HCT116 (cell line): ENCODE data around the gene PTPRF. TPM values are rescaled to one million over a fixed set of nuclear protein-coding genes. Genes with fewer than 3 reads are reported as not detected.

ENCODE experiments used
- ATAC-seq: fragments of 200-7000 bp; cut with Tn5 transposase; 2 replicates; pipeline ENCODE4 v1.9.1; 2020; ENCODE audit warnings: mild to moderate bottlenecking, moderate library complexity
- BruUV-seq: library from RNA; stranded (reverse); fragments of 400-500 nt; replicated peaks from 2 replicates; lab custom pipeline; 2021; lab: Mats Ljungman, UMichigan
- CTCF ChIA-PET: fragments of 300-600 bp; sonication (Branson Sonifier 250); formaldehyde crosslinking; loops from one replicate; lab custom pipeline; 2021; ENCODE audit warnings: antibody characterized with exemption; lab: Charles Lee
- POLR2A ChIA-PET: fragments of 300-600, 350-600 bp; sonication (Branson Sonifier 250); formaldehyde crosslinking; loops from one replicate; lab custom pipeline; 2021; ENCODE audit warnings: antibody characterized with exemption; lab: Charles Lee
- RAD21 ChIA-PET, 2 experiments: fragments of 300-600 bp; sonication (Branson Sonifier 250); formaldehyde crosslinking; loops; one replicate each; lab custom pipeline; 2023; ENCODE audit warnings: low total read pairs in 2 of 2; ENCODE audit not compliant: uncharacterized antibody in 2 of 2, unreplicated experiment in 2 of 2, low non-redundant PET in 1 of 2; lab: Charles Lee
- DNase-seq: peaks from one replicate; pipeline ENCODE4 v3.0.0-alpha.2; 2010; ENCODE audit warnings: low read depth, low spot score
- H2AFZ ChIP-seq: fragments of 200-600 bp; shearing (Covaris generic), sonication (generic); 2 replicates; pipeline ENCODE4 v1.6.1; 2017; ENCODE audit warnings: low read depth, mixed run types, mixed read lengths, antibody characterized with exemption, low read length; ENCODE audit not compliant: poor library complexity, severe bottlenecking
- H3K27ac ChIP-seq: 2 replicates; pipeline ENCODE4 v1.5.1; 2012; ENCODE audit warnings: low read depth, low read length
- H3K27me3 ChIP-seq: fragments of 200-600 bp; sonication (generic); 2 replicates; pipeline ENCODE4 v1.6.1; 2016; ENCODE audit warnings: mixed run types, low read length, mixed read lengths; ENCODE audit not compliant: insufficient read depth
- H3K36me3 ChIP-seq, 2 experiments: fragments of 200-500 bp in 1 of 2; fragments of 200-600 bp in 1 of 2; sonication (Bioruptor generic) in 1 of 2; sonication (generic) in 1 of 2; 2 replicates each; pipeline versions ENCODE4 v1.5.1 to v1.6.1; 2014 to 2016; ENCODE audit warnings: low read length in 2 of 2, inconsistent platforms in 1 of 2, mixed read lengths in 1 of 2, mixed run types in 1 of 2; ENCODE audit not compliant: insufficient read depth in 2 of 2, control insufficient read depth in 1 of 2
- H3K4me1 ChIP-seq, 2 experiments: fragments of 200-600 bp in 1 of 2; sonication (generic) in 1 of 2; 2 replicates each; pipeline versions ENCODE4 v1.5.1 to v1.6.1; 2012 to 2017; ENCODE audit warnings: low read length in 2 of 2, inconsistent platforms in 1 of 2, mild to moderate bottlenecking in 1 of 2, mixed read lengths in 1 of 2, mixed run types in 1 of 2, moderate library complexity in 1 of 2; ENCODE audit not compliant: insufficient read depth in 2 of 2, control insufficient read depth in 1 of 2
- H3K4me2 ChIP-seq: fragments of 200-600 bp; sonication (generic); 2 replicates; pipeline ENCODE4 v1.6.1; 2017; ENCODE audit warnings: mixed run types, low read length, mixed read lengths
- H3K4me3 ChIP-seq, 2 experiments: fragments of 200-600 bp in 1 of 2; sonication (generic) in 1 of 2; replicated peaks in 1 of 2; 2 replicates each; pipeline ENCODE4 v1.5.1; 2011 to 2016; ENCODE audit warnings: low read length in 2 of 2, control low read depth in 1 of 2, low read depth in 1 of 2, mild to moderate bottlenecking in 1 of 2, mixed read lengths in 1 of 2, mixed run types in 1 of 2
- H3K79me2 ChIP-seq: fragments of 200-600 bp; sonication (generic); 2 replicates; pipeline ENCODE4 v1.6.1; 2017; ENCODE audit warnings: mild to moderate bottlenecking, mixed run types, low read length, moderate library complexity, mixed read lengths; ENCODE audit not compliant: insufficient read depth
- H3K9ac ChIP-seq: fragments of 200-600 bp; sonication (generic); 2 replicates; pipeline ENCODE4 v1.6.1; 2016; ENCODE audit warnings: low read length, mixed read lengths
- H3K9me2 ChIP-seq: fragments of 200-600 bp; sonication (generic), shearing (Covaris generic); 2 replicates; pipeline ENCODE4 v1.6.1; 2017; ENCODE audit warnings: mixed run types, mild to moderate bottlenecking, moderate library complexity; ENCODE audit not compliant: insufficient read depth
- H3K9me3 ChIP-seq, 2 experiments: fragments of 200-500 bp in 1 of 2; fragments of 200-600 bp in 1 of 2; sonication (Bioruptor generic) in 1 of 2; sonication (generic) in 1 of 2; 2 replicates each; pipeline ENCODE4 v1.6.1; 2014 to 2017; ENCODE audit warnings: low read length in 2 of 2, mixed read lengths in 2 of 2, inconsistent platforms in 1 of 2, low read depth in 1 of 2, mild to moderate bottlenecking in 1 of 2, mixed run types in 1 of 2, moderate library complexity in 1 of 2; ENCODE audit not compliant: control insufficient read depth in 1 of 2, insufficient read depth in 1 of 2
- H4K20me1 ChIP-seq: fragments of 200-600 bp; sonication (generic), shearing (Covaris generic); 2 replicates; pipeline ENCODE4 v1.6.1; 2017; ENCODE audit warnings: mixed run types, mild to moderate bottlenecking, moderate library complexity; ENCODE audit not compliant: insufficient read depth
- CBX3 ChIP-seq: IDR thresholded peaks from 2 replicates; pipeline ENCODE4 v1.6.1; 2012; ENCODE audit warnings: low read depth
- CEBPB ChIP-seq: IDR thresholded peaks from 2 replicates; pipeline ENCODE4 v1.6.1; 2012; ENCODE audit warnings: low read depth
- EGR1 ChIP-seq: IDR thresholded peaks from 2 replicates; pipeline ENCODE4 v1.6.1; 2012; ENCODE audit warnings: low read depth
- ELF1 ChIP-seq: IDR thresholded peaks from 2 replicates; pipeline ENCODE4 v1.6.1; 2012; ENCODE audit warnings: low read depth, borderline replicate concordance
- EZH2 ChIP-seq: fragments of 200-600 bp; sonication (generic); IDR thresholded peaks from 2 replicates; pipeline ENCODE4 v1.6.1; 2017; ENCODE audit warnings: antibody characterized with exemption, mixed run types
- EZH2phosphoT487 ChIP-seq: fragments of 200-600 bp; IDR thresholded peaks from 2 replicates; pipeline ENCODE4 v1.6.1; 2018; ENCODE audit warnings: antibody characterized with exemption, borderline replicate concordance
- FOSL1 ChIP-seq: IDR thresholded peaks from 2 replicates; pipeline ENCODE4 v1.6.1; 2012; ENCODE audit warnings: low read depth
- JUND ChIP-seq: IDR thresholded peaks from 2 replicates; pipeline ENCODE4 v1.6.1; 2012
- POLR2AphosphoS5 ChIP-seq: IDR thresholded peaks from 2 replicates; pipeline ENCODE4 v1.6.1; 2011; ENCODE audit warnings: mild to moderate bottlenecking, low read depth, low read length, moderate library complexity
- RAD21 ChIP-seq: IDR thresholded peaks from 2 replicates; pipeline ENCODE4 v1.6.1; 2012; ENCODE audit warnings: low read depth, mild to moderate bottlenecking
- SIN3A ChIP-seq: IDR thresholded peaks from 2 replicates; pipeline ENCODE4 v1.6.1; 2012; ENCODE audit warnings: low read depth
- SP1 ChIP-seq: IDR thresholded peaks from 2 replicates; pipeline ENCODE4 v1.6.1; 2012; ENCODE audit warnings: low read depth
- SRF ChIP-seq: IDR thresholded peaks from 2 replicates; pipeline ENCODE4 v1.6.1; 2012; ENCODE audit warnings: low read depth
- TCF7L2 ChIP-seq: IDR thresholded peaks from 2 replicates; pipeline ENCODE4 v1.7.0; 2011; ENCODE audit warnings: borderline replicate concordance, inconsistent platforms; ENCODE audit not compliant: insufficient read depth, insufficient read length; ENCODE audit errors: extremely low read depth
- ZFX ChIP-seq: fragments of 450-650 bp; IDR thresholded peaks from 2 replicates; pipeline ENCODE4 v1.6.1; 2017
- ZNF274 ChIP-seq: fragments of 200-500 bp; sonication (Bioruptor generic); IDR thresholded peaks from 2 replicates; pipeline ENCODE4 v1.6.1; 2014; ENCODE audit warnings: mild to moderate bottlenecking, low read depth, low read length, inconsistent platforms
- intact Hi-C: fragments of 100-400 bp; cut with micrococcal nuclease; formaldehyde crosslinking; loops from 2 replicates; pipeline ENCODE4 v1.10.0; 2022
- total RNA-seq: library from RNA; stranded (reverse); gene quantifications from one replicate; pipeline ENCODE4 v1.2.1, GENCODE V29; 2021; ENCODE audit not compliant: unreplicated experiment
- TF ChIP-seq, protein P1 (sequence below), 3 experiments: fragments of 200-600 bp in 1 of 3; sonication (generic) in 1 of 3; IDR thresholded peaks in 2 of 3; conservative IDR thresholded peaks in 1 of 3; 2 replicates each; pipeline ENCODE4 v1.5.1; 2012 to 2017; ENCODE audit warnings: low read depth in 2 of 3, low read length in 2 of 3, antibody characterized with exemption in 1 of 3, borderline replicate concordance in 1 of 3, control low read depth in 1 of 3, mild to moderate bottlenecking in 1 of 3, mixed read lengths in 1 of 3, mixed run types in 1 of 3, moderate library complexity in 1 of 3; ENCODE audit not compliant: insufficient read depth in 1 of 3
- TF ChIP-seq, protein P2 (sequence below): IDR thresholded peaks from 2 replicates; pipeline ENCODE4 v1.6.1; 2011; ENCODE audit warnings: mild to moderate bottlenecking, low read length, moderate library complexity; ENCODE audit not compliant: insufficient replicate concordance; ENCODE audit errors: extremely low read depth
- TF ChIP-seq, protein P3 (sequence below): IDR thresholded peaks from 2 replicates; pipeline ENCODE4 v1.6.1; 2012; ENCODE audit warnings: low read depth
- TF ChIP-seq, protein P4 (sequence below): IDR thresholded peaks from 2 replicates; pipeline ENCODE4 v1.6.1; 2012

PTPRF gene
- total RNA-seq, 1 experiment from 2014 or later: 224 TPM

DNA sequence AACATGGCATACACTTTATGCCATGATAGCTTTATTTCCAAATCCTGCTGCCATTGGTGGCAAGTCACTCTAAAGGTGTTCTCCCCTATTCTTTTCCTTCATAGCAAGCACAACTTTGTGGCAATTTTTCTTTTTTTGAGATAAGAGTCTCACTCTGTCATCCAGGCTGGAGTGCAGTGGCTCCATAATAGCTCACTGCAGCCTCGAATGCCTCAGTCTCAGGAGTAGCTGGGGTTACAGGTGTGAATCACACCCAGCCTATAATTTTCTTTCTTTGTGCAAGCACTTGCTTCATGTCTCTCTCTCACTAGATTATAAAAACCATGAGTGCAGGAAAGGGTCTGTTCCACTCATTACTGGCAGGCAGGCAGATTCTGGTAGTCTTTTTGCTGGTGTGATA is 113.9 kb downstream of the PTPRF start:
- Histone ChIP-seq H3K9me3 (no peaks in the 10 kb centered on the region), H3K9ac (peak overlapping the region; percentile 32; the same call in 1 of the 2 replicates), H2AFZ (peak overlapping the region; percentile 78), H3K4me3 (peak overlapping the region in 1 of 2 experiments; percentile 34; a peak in 1 of 4 replicates), H3K79me2 (no peaks in the 10 kb centered on the region), H3K4me1 (peaks cover 25 to 62% of the 10 kb centered on the region in 2 experiments)
- DNase-seq (no peak), ATAC-seq (no peak)
- RAD21 ChIA-PET: no interaction called here
- POLR2A ChIA-PET: interaction anchor here (1.3 to 1.4 kb wide), 2 partner anchors 9 kb away, joined by 3 to 4 read pairs; no protein-coding TSS in a partner anchor
- intact Hi-C loops: loop anchor here (5.0 kb wide), 1 partner anchor 92 kb away; no protein-coding TSS in a partner anchor
- TF ChIP-seq POLR2AphosphoS5: no peak
- no peak for TF ChIP-seq RAD21
- no peak for TF ChIP-seq TCF7L2
- TF ChIP-seq ZFX: no peak
- TF ChIP-seq FOSL1: no peak
- TF ChIP-seq ELF1: no peak
- no peak for TF ChIP-seq SP1
- TF ChIP-seq, protein P1, sequence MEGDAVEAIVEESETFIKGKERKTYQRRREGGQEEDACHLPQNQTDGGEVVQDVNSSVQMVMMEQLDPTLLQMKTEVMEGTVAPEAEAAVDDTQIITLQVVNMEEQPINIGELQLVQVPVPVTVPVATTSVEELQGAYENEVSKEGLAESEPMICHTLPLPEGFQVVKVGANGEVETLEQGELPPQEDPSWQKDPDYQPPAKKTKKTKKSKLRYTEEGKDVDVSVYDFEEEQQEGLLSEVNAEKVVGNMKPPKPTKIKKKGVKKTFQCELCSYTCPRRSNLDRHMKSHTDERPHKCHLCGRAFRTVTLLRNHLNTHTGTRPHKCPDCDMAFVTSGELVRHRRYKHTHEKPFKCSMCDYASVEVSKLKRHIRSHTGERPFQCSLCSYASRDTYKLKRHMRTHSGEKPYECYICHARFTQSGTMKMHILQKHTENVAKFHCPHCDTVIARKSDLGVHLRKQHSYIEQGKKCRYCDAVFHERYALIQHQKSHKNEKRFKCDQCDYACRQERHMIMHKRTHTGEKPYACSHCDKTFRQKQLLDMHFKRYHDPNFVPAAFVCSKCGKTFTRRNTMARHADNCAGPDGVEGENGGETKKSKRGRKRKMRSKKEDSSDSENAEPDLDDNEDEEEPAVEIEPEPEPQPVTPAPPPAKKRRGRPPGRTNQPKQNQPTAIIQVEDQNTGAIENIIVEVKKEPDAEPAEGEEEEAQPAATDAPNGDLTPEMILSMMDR (IDR thresholded peaks at IDR 0.05 in 2 of 3, conservative IDR thresholded peaks at IDR 0.05 in 1 of 3; ENCODE audit: borderline replicate concordance in 1 of 3, insufficient read depth in 1 of 3, low read depth in 2 of 3, low read length in 2 of 3): no peak
- TF ChIP-seq, protein P2, sequence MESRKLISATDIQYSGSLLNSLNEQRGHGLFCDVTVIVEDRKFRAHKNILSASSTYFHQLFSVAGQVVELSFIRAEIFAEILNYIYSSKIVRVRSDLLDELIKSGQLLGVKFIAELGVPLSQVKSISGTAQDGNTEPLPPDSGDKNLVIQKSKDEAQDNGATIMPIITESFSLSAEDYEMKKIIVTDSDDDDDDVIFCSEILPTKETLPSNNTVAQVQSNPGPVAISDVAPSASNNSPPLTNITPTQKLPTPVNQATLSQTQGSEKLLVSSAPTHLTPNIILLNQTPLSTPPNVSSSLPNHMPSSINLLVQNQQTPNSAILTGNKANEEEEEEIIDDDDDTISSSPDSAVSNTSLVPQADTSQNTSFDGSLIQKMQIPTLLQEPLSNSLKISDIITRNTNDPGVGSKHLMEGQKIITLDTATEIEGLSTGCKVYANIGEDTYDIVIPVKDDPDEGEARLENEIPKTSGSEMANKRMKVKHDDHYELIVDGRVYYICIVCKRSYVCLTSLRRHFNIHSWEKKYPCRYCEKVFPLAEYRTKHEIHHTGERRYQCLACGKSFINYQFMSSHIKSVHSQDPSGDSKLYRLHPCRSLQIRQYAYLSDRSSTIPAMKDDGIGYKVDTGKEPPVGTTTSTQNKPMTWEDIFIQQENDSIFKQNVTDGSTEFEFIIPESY: no peak
- TF ChIP-seq ZNF274: no peak
- no peak for TF ChIP-seq EZH2
- TF ChIP-seq SRF: no peak
- no peak for TF ChIP-seq EZH2phosphoT487
- TF ChIP-seq CEBPB: no peak
- TF ChIP-seq EGR1: no peak
- TF ChIP-seq, protein P3, sequence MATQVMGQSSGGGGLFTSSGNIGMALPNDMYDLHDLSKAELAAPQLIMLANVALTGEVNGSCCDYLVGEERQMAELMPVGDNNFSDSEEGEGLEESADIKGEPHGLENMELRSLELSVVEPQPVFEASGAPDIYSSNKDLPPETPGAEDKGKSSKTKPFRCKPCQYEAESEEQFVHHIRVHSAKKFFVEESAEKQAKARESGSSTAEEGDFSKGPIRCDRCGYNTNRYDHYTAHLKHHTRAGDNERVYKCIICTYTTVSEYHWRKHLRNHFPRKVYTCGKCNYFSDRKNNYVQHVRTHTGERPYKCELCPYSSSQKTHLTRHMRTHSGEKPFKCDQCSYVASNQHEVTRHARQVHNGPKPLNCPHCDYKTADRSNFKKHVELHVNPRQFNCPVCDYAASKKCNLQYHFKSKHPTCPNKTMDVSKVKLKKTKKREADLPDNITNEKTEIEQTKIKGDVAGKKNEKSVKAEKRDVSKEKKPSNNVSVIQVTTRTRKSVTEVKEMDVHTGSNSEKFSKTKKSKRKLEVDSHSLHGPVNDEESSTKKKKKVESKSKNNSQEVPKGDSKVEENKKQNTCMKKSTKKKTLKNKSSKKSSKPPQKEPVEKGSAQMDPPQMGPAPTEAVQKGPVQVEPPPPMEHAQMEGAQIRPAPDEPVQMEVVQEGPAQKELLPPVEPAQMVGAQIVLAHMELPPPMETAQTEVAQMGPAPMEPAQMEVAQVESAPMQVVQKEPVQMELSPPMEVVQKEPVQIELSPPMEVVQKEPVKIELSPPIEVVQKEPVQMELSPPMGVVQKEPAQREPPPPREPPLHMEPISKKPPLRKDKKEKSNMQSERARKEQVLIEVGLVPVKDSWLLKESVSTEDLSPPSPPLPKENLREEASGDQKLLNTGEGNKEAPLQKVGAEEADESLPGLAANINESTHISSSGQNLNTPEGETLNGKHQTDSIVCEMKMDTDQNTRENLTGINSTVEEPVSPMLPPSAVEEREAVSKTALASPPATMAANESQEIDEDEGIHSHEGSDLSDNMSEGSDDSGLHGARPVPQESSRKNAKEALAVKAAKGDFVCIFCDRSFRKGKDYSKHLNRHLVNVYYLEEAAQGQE: no peak
- TF ChIP-seq JUND: no peak
- TF ChIP-seq, protein P4, sequence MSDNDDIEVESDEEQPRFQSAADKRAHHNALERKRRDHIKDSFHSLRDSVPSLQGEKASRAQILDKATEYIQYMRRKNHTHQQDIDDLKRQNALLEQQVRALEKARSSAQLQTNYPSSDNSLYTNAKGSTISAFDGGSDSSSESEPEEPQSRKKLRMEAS: no peak
- no peak for TF ChIP-seq CBX3
- no peak for TF ChIP-seq SIN3A
- TF ChIP-seq, all 23 proteins: peak for 0
- H3K27me3 ChIP-seq: no peaks in the 10 kb centered on the region
- no peaks in the 10 kb centered on the region for H3K36me3 ChIP-seq
- no peaks in the 10 kb centered on the region for H3K9me2 ChIP-seq
- CTCF ChIA-PET: interaction anchor here (1.1 to 1.6 kb wide), 2 partner anchors 9 to 290 kb away, joined by 3 to 4 read pairs; no protein-coding TSS in a partner anchor
- TSS peak; percentile 90 for BruUV-seq
- peak overlapping the region; percentile 68 for H3K4me2 ChIP-seq
- H4K20me1 ChIP-seq: no peaks in the 10 kb centered on the region
- no peak overlapping the region for H3K27ac ChIP-seq
